Measurements from ENCODE around the gene BRMS1L.
A peak's percentile ranks its signal among the peaks of the same experiment; 100 is the strongest.

BRMS1L gene

GRCh38 chr14:35866595-35867279 lies 40.6 kb downstream of the BRMS1L start:
- no peak for DNase-seq

GRCh38 chr14:35867280-35867629 lies 41.1 kb downstream of the BRMS1L start:
- no peak for DNase-seq

- no peak for DNase-seq
Observed at GRCh38 chr14:35875296-35875695, 49.2 kb downstream of the BRMS1L start.

- no peak for DNase-seq
Observed at GRCh38 chr14:35877276-35877675, 51.1 kb downstream of the BRMS1L start.

GRCh38 chr14:35878272-35879150 lies 52.4 kb downstream of the BRMS1L start:
- peak; percentile 69 for DNase-seq

GRCh38 chr14:35879151-35879648 lies 53.1 kb downstream of the BRMS1L start:
- no peak for DNase-seq

- DNase-seq, result no peak
Observed at GRCh38 chr14:35879654-35880249, 53.6 kb downstream of the BRMS1L start.

- no peak for DNase-seq
Observed at GRCh38 chr14:35881280-35881679, 55.1 kb downstream of the BRMS1L start.

GRCh38 chr14:35883677-35884293 lies 57.6 kb downstream of the BRMS1L start:
- no peak for DNase-seq

GRCh38 chr14:35890308-35890707 lies 64.2 kb downstream of the BRMS1L start:
- no peak for DNase-seq

- no peak for DNase-seq
Observed at GRCh38 chr14:35895256-35895655, 69.1 kb downstream of the BRMS1L start.

GRCh38 chr14:35897616-35898111 lies 71.5 kb downstream of the BRMS1L start:
- no peak for DNase-seq

GRCh38 chr14:35898217-35898775 lies 72.2 kb downstream of the BRMS1L start:
- no peak for DNase-seq

- DNase-seq, result no peak
Observed at GRCh38 chr14:35900741-35901140, 74.6 kb downstream of the BRMS1L start.

- no peak for DNase-seq
Observed at GRCh38 chr14:35909665-35910064, 83.5 kb downstream of the BRMS1L start.

GRCh38 chr14:35910191-35910590 lies 84.1 kb downstream of the BRMS1L start:
- DNase-seq, result no peak

- no peak for DNase-seq
Observed at GRCh38 chr14:35911097-35911496, 85.0 kb downstream of the BRMS1L start.

GRCh38 chr14:35915185-35915584 lies 89.0 kb downstream of the BRMS1L start:
- no peak for DNase-seq

GRCh38 chr14:35915775-35916174 lies 89.6 kb downstream of the BRMS1L start:
- no peak for DNase-seq

Data from right hindlimb (tissue), 1 donor.